IPS-NIHi7 (cell line): Measurements from ENCODE around the gene EFNA5.

ENCODE experiments used
- DNase-seq: peaks from one replicate; pipeline ENCODE4 v3.0.0; 2012; ENCODE audit warnings: mixed read lengths; ENCODE audit errors: extremely low spot score

The EFNA5 gene

DNA sequence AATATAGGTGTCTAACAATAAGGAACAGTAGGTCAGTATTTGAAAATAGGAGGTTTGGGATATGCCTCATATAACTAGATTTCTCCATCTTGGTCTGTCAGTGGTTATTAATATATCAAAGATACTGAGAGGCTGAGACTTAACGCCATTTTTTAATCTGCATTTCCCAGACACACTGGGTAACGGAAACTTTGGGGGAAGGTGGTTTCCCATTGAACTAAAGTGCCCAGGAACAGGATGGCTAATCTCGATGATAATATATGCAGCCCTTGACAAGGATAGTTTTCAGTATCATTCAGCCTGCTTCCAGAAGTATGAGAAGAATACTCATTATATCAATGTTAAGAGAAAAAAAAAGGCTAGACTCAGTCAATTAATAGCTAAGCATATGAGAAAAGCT lies 30.7 kb downstream of the EFNA5 start:
- DNase-seq = no peak

DNA sequence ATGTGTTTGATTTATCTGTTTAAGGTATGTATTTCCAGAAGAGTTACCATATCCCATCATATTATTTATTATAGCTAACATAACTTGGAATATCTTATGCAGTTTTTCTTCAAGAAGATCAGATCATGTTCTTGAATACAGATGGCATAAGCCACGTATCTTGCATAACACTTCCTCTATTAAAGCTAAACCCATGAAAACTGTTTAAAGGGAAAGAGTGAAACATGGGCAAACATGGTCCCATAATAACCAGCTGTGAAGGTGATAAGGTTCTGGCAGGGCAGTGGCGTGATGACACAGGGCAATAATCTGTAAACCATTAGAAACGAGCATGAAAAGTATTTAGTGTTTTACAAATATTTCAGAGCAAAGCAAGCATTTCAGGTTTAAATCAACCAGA lies 34.2 kb downstream of the EFNA5 start:
- no peak for DNase-seq

DNA sequence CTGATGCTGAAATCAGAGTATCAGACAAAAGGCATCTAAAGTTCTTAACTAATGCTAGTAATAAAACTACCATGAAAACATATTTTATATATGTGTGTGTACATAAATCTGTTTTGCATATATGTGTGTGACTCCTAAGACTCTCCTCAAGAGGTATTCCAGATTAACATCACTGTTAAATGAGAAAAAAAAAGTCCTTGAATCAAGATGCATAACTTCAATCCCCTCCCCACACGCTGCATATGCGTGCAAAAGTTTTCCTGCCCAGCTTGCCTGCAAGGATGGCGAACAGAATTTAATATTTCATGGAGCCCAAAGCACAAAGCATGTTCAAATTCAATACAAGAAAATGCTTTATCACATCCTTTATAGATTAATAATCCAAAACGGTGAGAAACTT lies 34.7 kb downstream of the EFNA5 start:
- DNase-seq = no peak

DNA sequence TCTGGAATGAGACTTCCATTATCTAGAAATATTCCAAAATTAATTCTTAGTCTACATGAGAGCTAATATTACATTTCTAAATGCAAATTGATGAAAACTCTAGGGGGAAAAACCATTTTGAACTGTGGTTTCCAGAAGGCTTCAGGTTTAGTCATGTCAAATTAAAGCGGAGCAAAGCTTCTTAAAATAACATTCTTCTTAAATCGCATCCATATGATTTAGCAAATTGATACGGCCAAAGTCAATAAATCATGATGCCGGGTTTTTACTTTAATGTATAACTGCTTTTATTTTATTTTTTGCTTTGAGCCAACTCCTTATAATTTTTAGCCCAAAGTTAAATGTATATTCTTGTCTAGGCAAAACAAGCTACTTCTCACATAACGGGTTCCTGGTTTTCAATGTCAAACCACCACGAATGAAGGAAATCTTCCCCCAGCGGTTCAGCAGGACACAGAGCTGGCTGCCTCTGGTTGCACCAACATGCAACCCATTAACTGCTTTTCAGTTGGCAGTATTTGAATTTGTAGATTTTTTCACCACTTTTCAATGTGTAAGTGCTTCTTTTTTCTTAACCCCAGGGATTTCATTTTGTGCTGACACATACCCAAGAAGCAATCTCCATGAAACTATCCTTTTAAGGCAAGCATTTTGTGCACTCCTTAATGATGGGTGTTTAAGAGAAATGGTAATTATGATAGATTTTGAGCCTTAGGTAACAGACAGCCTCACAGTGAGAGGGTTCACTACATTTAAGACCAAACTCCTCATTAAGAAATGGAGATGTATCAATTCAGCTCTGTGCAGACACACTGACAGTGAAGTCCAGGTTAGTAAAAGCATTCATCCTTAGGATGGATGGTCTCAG lies 35.5 kb downstream of the EFNA5 start:
- DNase-seq = no peak

DNA sequence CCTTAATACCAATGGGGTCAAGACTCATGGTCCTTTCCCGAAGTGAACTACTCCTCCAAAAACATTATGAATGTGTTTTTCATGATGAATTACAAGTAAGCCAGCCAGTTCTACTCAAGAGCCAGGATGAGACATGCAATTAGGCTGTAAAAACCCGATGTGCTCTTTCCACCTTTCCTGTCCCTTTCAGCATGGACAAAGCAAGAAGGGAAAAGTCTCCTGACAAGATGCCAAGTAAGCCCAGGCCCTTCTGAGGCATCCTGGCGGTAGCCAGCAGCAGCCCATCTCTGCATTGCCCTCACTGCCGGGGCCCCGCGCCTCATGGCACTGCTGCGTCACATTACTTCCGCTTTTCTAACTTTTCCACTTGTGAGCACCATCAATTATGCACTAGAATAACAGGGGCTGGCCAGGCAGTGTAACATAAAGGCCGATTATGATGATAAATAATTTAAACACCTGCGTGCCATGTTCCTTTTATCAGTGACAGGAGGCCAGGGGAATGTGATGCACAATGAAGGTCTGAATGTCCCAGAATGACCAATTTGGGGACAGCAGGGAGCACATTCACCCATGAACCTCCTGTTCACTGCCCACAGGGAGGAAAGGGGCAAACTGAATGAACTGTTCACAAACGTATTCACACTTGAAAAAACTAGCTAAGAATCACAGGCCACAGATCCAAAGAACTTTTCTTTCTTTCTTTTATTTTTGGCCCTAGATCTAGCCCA lies 37.4 kb downstream of the EFNA5 start:
- no peak for DNase-seq

DNA sequence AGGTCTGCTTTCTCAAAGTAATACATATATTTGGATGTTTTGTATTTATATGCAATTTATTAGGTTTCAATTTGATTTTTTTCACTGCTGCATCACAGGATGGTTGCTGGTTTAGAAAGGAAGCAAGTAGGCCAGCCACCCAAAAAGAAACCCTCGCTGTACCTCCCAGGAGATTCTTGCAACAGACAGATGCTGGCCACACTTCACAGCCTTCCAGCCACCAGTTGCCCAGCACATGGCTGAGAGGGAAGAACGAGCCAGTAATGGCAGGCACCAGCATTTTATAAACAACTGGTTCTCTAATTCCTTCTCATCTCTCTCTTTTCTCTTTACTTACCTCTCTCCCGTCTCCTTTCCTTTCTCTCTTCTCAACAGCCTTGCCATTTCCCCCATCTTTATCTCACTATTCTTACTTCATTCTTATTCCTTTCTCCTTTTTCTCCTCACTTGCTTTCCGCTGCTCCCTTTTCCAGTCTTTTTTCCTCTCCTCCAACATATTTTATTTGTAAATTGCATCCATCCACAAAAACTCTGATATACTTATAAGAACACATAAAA lies 38.9 kb downstream of the EFNA5 start:
- DNase-seq = no peak

DNA sequence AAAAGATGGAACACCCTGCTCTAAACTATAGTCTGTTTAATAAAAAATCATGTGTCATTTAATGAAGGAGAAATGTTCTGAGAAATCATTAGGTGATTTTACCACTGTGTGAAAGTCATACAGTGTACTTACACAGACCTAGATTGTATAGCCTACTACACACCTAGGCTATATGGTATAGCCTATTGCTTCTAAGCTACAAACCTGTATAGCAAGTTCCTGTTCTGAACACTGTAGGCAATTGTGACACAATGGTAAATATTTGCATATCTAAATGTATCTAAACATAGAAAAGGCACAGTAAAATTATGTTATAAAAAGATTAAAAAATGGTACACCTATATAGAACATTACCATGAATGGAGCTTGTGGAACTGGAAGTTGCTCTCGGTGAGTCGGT lies 40.6 kb downstream of the EFNA5 start:
- DNase-seq = no peak

DNA sequence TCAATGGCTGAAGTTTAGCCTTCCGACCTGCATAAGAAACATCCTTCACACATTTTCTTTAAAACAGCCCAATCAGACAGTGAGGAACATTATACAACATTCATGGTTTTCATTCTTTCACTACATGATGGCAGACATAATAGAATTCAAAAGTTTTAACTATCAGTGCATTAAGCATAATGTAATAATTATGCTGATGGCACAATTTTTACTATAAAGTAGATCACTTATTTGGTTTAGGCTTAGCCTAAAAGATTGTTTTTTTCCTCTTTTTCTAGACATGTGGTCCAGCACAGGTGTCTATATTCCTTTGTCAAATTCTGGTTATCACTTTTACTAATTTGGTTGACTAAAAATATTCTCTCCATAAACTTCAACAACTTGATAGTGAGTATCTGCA lies 46.5 kb downstream of the EFNA5 start:
- DNase-seq = no peak

DNA sequence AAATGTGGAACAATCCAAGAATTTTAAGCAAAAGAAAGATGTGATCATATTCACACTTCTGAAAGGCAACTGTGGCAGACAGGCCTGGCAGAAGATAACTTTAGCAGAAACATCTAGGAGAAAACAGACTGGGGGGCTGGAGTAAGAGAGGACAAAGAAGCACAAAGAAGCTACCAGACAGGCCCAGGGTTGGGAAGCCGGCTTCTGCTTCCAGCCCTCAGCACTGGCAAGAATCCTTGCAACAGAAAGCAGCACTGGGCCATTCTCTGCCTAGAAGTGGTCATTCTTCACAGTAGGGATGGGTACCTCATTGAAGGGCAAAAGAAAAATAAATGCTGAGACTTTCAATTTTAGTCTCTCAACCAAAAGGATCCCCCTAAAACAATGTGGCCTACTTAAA lies 49.6 kb downstream of the EFNA5 start:
- DNase-seq = no peak

DNA sequence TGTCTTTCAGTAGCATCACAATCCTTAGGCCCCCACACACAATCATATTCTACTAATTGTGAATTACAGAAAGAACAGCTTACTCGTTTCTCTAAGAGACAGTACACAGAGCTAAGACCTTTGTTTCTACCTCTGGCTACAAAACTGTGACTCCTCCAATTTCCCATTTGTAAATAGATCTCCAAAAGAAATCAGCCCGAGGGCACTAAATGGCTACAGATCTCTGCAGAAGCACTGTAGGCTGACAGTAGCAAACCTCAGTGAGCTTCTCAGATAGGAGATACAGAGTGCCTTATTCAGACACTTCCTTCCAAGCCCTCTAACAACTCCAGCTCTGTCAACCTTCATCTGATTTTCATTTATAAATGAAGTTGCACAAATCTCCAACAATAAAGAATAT lies 51.0 kb downstream of the EFNA5 start:
- no peak for DNase-seq

DNA sequence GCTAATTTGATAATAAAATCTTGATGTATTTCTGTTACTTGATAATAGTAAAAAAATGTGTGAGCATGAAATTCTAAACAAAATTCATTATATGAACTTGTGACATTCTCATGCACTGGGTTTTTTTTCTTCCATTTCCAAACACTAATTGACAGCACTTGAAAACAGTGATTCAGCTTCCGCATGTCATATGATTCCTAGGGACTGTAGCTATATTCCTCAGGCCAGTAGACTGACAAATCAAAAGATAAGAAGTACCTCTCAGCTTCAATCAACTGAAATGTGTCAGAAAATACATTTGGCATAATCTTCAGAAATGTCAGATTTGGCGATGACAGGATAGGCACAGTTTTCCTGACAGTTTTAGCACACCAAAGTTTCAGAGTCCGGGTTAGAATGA lies 52.5 kb downstream of the EFNA5 start:
- DNase-seq = no peak

DNA sequence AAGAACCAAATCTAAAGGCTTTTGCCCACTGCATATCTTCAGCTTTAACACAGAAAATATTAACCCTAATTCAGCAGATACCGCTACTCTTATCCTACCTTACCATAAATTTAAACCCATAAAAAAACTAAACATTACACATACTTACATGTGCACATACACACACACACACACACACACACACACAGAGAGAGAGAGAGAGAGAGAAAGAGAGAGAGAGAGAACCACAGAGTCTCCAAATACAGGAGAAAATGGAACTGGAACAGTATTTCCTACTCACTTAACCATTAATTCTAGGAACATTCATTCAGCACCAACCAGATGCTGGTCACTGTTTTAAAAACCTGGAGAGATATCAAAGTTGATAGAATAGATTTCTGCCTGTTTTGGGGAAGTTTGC lies 53.7 kb downstream of the EFNA5 start:
- no peak for DNase-seq

DNA sequence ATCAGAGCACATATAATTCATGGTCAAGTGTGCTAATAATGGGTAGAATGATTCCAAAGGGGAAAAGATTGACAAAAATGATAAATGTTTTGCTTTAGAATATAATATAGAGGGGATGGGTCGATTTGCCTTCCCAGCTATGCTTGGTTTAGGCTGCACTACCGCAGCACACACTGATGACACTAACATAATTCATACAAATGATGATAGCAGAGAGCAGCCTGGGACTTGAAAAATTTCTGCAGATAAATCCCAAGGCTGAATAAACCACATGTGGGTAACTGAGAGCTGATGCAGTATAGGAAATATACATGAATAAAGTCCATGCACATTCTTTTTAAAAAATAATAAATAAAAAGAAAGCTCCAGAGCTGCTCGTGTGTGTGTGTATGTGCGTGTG lies 54.5 kb downstream of the EFNA5 start:
- DNase-seq = no peak

DNA sequence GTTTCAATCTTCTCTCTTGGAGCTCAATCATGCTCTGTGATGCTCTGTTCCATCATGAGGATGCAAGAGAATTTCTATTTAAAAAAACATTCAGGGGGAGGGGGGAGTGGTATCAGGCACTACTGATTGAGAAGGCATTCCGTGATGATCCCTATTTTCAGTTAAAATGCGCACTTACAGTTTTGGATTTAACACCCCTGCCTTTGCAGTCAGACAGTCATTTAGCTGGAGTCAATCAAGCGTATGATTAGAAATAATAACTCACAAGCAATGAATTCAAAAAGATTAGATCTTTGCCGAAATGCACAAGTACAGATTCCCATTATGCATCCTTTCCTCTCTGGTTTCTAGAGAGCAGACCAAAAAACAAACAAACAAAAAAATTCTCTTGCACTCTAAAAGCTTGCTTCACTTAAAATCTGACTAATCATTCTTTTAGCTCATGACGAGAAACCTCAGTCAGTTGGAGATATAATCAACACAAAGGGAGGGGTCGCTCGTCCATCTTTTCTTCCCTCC lies 55.4 kb downstream of the EFNA5 start:
- DNase-seq = no peak

DNA sequence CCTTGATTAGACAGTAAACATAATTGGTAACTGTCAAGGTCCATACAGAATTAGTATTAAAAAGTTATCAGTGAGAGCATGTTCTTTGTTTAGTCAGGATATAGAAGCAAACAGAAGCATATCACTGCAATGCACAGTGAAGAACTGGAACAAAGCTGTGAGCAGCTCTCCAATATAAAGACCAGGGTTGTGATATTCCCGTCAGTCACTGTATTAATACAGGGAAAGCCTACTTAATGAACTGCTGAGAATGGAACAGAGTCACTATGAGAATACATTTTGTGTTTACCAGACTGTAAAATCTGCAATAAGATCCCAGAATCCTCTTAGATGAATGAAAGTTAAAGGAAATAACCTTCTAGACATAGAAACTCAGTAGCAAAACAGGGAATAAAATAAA lies 58.2 kb downstream of the EFNA5 start:
- DNase-seq = no peak

DNA sequence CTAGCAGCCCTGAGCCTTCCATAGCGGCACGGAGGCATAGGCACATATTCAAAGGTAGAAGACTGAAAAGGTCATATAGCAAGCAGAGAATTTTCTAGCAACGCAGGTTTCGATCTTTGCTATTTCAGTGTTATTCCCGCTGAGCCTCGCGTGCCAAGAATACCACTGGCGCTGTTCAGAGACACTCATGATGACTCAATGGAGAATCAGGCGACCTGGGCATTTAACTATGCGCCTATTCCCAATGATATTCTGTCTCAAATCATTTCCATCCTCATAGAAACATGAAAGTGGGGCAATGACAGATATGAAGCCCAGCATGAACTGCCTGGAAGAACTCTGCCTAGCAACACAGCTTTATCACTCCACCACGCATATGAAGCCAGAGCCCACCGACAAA lies 59.9 kb downstream of the EFNA5 start:
- DNase-seq = no peak

DNA sequence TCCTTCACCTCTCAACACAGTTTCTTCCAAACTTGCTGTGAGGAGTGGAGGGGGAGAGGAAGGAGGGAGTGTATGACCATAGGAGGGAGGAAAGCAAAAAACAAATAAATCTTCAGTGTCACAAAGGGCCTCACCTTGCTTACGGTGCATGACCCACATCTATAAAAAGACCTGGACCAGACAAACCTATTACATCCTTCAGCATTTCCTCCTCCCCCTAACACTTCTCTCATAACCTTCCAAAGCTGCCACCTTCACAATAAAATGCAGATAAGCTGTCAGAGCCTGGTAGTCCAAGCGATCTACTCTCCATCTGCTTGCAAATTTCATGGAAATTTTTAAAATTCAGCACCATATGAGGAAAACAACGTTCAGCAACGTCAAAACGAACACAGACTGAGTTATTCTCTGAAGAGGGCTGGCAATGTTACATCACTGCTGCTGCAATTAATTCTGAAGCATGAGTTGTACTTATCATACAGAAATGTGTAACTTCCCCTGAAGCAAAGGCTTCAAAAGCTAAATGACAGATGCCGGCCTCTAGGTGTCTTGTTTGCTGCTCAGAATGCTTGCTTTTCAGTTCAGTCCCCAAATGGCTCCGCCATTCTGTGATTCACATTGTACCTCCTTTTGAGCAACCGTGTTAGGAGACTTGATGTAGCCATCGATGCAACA lies 62.9 kb downstream of the EFNA5 start:
- no peak for DNase-seq

DNA sequence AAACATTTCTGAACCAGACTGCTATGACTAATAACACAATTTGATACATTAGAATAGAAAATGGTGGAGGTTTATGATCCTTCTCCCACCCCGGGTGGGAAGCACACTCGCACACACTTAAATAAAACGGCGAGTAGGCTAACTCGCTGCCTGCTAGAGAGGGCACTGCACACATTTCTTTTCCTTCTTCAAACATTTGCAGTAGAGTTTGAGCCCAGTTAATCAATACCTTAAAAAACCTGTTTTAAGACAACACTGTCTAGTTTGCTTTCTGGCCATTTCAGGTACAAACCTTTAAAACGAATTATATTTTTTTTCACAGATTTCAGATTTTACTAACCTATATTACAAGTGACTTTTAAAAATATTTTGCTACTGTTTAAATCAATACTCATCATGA lies 63.5 kb downstream of the EFNA5 start:
- no peak for DNase-seq

DNA sequence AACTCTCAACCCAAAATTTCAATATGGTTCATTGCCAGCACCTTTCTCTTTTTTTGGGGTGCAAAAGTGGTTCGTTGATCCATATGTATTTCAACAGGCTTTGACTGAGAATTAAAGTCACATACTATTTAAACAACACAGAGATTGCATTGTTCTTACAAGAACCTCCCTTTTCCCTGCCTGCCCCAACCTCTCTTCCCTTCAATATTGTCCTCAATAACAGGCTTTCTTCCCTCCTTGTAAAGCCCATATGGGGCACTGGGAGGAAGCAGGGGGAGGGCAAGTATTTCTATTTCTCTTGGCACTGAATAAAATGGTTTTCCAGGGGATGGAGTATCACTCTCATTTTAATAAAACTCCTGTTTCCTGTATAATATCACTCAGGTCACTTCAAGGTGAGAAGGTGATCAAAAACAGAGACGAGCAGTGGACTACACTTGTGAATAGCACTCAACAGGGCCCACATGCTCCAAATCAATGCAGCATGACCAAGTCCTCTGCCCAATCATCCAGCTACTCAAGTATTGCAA lies 65.1 kb downstream of the EFNA5 start:
- DNase-seq = no peak

DNA sequence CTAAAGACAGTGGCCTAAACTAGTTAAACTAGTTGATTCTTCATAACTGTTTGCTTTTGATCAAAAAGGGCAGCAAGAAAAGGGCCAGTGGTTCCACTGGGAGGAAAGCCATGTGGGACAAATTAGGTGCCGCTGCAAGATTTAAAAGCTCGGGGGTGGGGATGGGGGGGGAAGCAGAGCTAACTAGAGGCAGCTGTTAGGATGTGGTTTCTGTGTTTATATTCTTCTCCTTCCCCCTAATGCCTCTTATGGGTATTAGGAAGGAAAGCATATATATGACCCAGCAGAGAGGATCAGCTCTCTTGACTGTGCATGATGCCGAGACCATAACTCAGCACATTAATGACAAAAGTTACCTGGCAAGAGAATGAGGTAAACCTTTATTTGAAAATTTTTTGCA lies 65.7 kb downstream of the EFNA5 start:
- no peak for DNase-seq

DNA sequence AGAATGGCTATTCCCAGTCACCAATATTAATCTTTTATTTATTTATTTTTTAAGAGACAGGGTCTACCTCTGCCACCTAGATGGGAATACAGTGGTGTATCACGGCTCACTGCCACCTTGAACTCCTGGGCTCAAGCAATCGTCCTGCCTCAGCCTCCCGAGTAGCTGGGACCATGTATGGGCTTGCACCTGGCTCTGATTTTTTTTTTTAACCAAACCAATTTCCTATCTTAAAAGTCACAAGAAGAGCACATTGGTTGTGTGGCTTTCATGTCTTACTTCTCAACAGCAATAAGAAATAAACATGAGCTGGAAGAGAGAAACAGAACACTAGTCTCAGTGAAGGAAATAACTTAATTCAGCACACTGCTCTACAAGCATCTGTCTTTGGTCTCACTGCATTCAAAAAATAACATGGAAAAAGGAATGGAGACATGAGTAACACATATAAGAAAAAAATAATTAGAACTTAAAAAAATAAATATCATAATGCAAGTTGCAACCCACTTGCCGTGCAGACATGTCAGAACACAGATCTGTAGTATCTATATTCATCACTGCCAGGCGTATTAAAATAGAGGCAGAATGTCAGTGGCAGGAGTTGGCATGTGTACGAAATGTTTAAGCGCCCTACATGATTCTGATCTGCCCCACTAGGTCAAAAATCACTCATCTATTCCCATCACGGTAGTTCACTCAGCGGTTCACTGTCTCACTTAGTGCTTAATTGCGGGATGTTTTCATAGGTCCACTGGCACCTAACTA lies 66.4 kb downstream of the EFNA5 start:
- DNase-seq = no peak
